ENCODE measurements around the gene SKP1. TPM values are rescaled to one million over a fixed set of nuclear protein-coding genes. Genes with fewer than 3 reads are reported as not detected.
"Not testable (repeated sequence)": the region's sequence is repeated elsewhere in the genome, so short reads cannot be mapped to it uniquely, and the experiment has no call there.

SKP1 gene
- total RNA-seq, 2 experiments from 2014 or later = 203 to 206 TPM

DNA sequence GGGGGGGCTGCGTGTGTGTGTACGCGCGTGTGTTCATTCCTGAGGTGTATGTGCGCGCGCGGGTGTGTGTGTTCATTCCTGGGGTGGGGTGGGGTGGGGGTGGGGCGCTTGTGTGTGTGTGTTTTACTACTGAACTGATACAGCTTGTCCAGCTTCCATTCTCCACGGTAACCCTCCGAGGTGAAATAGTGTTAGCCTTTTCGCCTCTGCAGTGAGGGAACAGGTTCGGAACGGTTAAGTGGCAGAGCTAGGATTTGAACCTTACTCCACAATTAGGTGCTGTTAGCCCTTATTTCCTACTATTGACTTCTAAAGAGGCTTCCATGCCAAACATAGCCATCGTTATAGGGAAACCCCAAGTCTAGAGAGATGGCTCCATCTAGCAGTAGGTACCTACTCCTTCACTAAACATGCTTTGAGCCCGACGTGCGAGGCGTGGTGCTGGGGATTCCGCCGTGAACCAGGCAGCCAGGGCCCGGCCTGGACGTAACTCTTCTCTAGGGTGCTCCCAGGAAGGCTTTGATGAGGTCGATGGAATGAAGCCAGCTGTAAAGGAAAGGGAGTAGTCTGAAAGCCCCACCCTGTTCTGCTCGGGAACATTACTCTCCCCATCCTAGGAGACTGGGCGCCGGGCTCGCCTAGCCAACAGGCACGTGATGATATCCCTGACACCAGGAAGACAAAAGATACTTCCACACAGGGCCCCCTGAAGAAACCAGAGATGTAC is 782 bp upstream of the SKP1 start:
- peaks cover 23% of the 10 kb centered on the region for H3K4me1 Mint-ChIP-seq (ENCODE audit: low read depth)
- H3K27ac Mint-ChIP-seq = peak overlapping the region; percentile 98
- no peaks in the 10 kb centered on the region for H3K9me3 Mint-ChIP-seq (ENCODE audit: insufficient read depth)
- CTCF ChIA-PET = interaction anchor here (0.6 to 2.4 kb wide), 8 partner anchors 15 to 410 kb away, joined by 3 to 14 read pairs (median 4); no protein-coding TSS in a partner anchor
- H3K4me3 Mint-ChIP-seq = peak overlapping the region; percentile 84
- no peaks in the 10 kb centered on the region for H3K27me3 Mint-ChIP-seq (ENCODE audit: low read depth)
- peaks cover 15% of the 10 kb centered on the region for H3K36me3 Mint-ChIP-seq (ENCODE audit: low read depth)
- DNase-seq (no peak), ATAC-seq (no peak)
- POLR2A ChIA-PET = interaction anchor here (0.5 to 5.0 kb wide), 57 partner anchors 10 to 1313 kb away, joined by 3 to 78 read pairs (median 4); partner anchors contain the start of genes JADE2, PPP2CA and UBE2B

DNA sequence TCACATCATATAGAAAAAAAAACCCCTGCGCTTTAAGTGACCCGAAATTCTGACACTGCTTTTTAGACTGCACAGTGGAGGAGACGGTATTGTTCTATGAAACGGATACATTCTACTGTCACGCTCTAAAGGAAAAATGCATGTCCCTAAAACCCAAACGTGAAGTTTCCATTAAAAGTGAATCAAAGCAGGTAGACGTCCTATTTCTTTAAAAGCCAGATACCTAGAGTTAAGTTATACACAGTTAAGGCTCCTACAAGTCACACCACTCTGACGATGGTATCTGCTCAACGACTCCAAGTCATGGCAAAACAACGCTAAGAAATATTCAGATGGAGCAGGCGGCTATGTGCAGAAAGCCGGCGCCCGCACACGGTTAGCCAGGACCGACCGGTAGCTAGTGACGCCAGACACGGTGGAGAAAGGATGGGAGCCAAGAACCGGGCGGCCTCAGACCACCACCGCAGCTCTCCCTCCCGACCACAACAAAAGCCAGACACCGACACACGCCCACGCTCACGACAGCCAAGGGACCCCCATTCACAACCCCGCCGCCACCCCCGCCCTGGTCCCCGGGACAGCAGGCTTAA is 734 bp downstream of the SKP1 start:
- Mint-ChIP-seq H3K4me1 (ENCODE audit: low read depth) (peaks cover 28% of the 10 kb centered on the region), H3K27me3 (ENCODE audit: low read depth) (no peaks in the 10 kb centered on the region), H3K9me3 (ENCODE audit: insufficient read depth) (no peaks in the 10 kb centered on the region), H3K4me3 (peak overlapping the region; percentile 84), H3K27ac (peak overlapping the region; percentile 98), H3K36me3 (ENCODE audit: low read depth) (peaks cover 28% of the 10 kb centered on the region)
- CTCF ChIA-PET = interaction anchor here (1.0 to 2.4 kb wide), 3 partner anchors 29 to 136 kb away, joined by 3 to 14 read pairs (median 4); no protein-coding TSS in a partner anchor
- no peak for DNase-seq
- peak; percentile 47 for ATAC-seq
- POLR2A ChIA-PET = interaction anchor here (0.6 to 5.0 kb wide), 29 partner anchors 11 to 208 kb away, joined by 3 to 78 read pairs (median 6); partner anchors contain the start of genes PPP2CA and UBE2B

DNA sequence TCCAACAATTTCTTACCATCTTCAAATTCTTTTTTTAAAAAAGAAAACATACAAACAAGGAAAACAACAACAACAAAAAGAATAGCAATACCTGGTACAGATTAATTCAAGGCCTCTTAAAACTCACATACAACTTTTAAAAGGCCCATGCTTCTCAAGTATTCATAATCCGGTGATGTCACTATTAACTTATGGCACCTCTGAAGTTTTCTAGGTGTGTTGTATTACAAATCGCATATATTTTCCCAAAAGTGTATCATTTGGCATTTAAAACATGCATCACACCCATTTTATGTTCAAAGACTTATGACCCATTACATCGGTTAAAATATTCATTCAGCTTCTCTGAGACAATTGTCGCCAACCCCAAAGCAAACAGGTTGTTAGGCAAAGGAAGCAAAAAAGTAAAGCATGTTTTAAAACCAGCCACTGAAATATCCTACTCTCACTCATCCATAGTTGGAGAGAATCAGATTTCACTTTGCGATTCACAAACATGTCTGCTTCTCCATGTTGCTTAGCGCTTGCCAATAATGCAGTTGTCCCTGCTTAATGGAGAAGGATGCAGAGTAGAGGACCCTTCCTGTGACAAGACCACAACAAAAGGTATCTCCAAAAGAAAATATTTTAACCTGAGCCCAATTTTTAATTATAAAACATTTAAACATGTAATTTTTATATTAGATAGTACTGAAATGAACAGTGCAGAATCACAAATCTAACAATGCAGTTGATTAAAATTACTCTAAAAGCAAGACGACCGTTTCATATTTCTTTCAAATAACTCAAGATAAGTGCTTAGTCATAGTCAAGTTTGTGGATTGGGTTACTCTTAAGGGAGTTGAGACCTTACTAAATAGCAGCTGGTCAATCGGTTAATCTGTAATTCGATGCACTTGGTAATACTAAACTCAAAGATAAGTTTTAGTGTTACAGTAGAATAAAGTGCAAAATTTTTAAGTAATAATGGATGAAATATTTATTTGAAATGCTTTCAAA is 1.6 kb downstream of the SKP1 start:
- no peaks in the 10 kb centered on the region for H3K27me3 Mint-ChIP-seq (ENCODE audit: low read depth)
- peak overlapping the region; percentile 84 for H3K4me3 Mint-ChIP-seq
- DNase-seq (no peak), ATAC-seq (no peak)
- ChIA-PET CTCF (interaction anchor here (1.0 to 2.4 kb wide), 3 partner anchors 12 to 135 kb away, joined by 4 to 14 read pairs (median 4); no protein-coding TSS in a partner anchor), POLR2A (interaction anchor here (1.2 to 5.0 kb wide), 6 partner anchors 12 to 63 kb away, joined by 10 to 78 read pairs (median 24); partner anchors contain the start of gene PPP2CA)
- H3K9me3 Mint-ChIP-seq (ENCODE audit: insufficient read depth) = no peaks in the 10 kb centered on the region
- peak overlapping the region; percentile 98 for H3K27ac Mint-ChIP-seq
- H3K36me3 Mint-ChIP-seq (ENCODE audit: low read depth) = peaks cover 33% of the 10 kb centered on the region
- H3K4me1 Mint-ChIP-seq (ENCODE audit: low read depth) = peaks cover 28% of the 10 kb centered on the region

DNA sequence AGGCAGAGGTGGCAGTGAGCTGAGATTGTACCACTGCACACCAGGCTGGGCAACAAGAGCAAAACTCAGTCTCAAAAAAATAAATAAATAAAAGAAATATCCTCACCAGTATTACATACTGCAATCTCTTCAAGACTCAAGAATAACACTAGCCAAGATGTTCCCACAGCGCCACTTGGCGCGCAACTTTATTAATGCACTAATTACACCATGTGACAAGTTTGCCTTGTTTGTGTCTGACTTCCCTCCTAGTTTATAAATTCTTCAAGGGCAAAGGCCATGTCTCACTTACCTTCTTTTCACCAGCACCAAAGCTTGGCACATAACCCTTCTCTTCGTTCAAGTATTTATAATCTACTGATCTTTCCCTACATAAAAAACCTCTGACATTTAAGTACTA is 4.8 kb downstream of the SKP1 start:
- ChIA-PET CTCF (interaction anchor here (0.8 to 5.2 kb wide), 4 partner anchors 10 to 132 kb away, joined by 3 to 17 read pairs (median 6); no protein-coding TSS in a partner anchor), POLR2A (no interaction called here)
- ATAC-seq (no peak), DNase-seq (no peak)
- Mint-ChIP-seq H3K4me3 (no peak overlapping the region), H3K36me3 (ENCODE audit: low read depth) (peaks cover 49% of the 10 kb centered on the region), H3K4me1 (ENCODE audit: low read depth) (peaks cover 25% of the 10 kb centered on the region), H3K27ac (no peak overlapping the region), H3K9me3 (ENCODE audit: insufficient read depth) (no peaks in the 10 kb centered on the region), H3K27me3 (ENCODE audit: low read depth) (no peaks in the 10 kb centered on the region)

DNA sequence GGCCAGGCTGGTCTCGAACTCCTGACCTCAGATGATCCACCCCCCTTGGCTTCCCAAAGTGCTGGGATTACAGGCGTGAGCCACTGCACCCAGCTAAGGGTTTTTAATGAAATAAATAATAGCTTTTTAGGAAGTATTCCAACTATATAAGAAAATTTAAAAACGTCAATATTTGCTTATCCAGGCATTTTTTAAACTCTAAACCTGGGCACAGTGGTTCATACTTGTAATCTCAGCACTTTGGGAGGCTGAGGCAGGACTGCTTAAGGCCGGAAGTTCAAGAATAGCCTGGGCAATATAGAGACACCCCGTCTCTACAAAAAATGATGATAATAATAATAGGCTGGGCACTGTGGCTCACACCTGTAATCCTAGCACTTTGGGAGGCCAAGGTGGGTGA is 14.2 kb downstream of the SKP1 start:
- ATAC-seq (no peak), DNase-seq (no peak)
- Mint-ChIP-seq H3K9me3 (ENCODE audit: insufficient read depth) (no peaks in the 10 kb centered on the region), H3K27me3 (ENCODE audit: low read depth) (no peaks in the 10 kb centered on the region), H3K27ac (no peak overlapping the region), H3K36me3 (ENCODE audit: low read depth) (peaks cover 70% of the 10 kb centered on the region), H3K4me1 (ENCODE audit: low read depth) (peaks cover 5% of the 10 kb centered on the region), H3K4me3 (no peak overlapping the region)
- POLR2A ChIA-PET = interaction anchor here (2.7 kb wide), 1 partner anchor 13 kb away, joined by 10 read pairs; no protein-coding TSS in a partner anchor
- CTCF ChIA-PET = interaction anchor here (0.8 to 2.6 kb wide), 3 partner anchors 12 to 123 kb away, joined by 3 to 17 read pairs (median 6); no protein-coding TSS in a partner anchor

DNA sequence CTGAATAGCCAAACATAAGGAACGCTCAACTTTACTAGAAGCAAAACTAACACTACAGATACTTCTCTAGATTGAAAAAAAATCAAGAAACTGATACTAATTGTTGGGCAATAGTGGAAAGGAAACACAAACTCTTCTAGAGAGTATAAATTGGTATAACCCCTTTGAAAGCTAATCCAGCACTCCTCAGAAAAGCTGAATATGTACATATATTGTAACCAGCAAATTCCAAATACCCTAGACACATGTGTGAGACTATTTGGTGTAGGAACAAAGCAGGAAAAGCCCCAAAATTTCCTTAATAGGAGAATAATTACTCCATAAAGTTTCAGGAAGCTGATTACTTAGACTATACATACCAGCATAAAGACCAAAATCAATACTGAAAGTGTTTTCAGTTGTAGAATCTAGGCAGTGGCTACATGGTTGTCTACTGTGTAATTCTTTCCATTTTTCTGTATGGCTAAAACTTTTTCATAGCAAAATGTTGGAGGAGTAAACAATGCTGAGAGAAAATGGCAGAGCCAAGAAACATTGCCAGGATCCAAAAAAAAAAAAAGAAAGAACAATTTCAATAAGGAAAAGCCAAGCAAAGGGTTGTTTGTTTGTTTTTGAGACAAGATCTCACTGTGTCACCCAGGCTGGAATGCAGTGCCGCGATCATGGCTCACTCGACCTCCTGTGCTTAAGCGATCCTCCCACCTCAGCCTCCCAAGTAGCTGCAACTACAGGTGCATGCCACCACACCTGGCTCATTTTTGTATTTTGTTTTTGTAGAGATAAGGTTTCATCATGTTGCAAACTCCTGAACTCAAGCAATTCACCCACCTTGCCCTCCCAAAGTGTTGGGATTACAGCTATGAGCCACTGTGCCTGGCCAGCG is 15.0 kb downstream of the SKP1 start:
- ChIA-PET CTCF (interaction anchor here (0.8 to 2.6 kb wide), 9 partner anchors 9 to 122 kb away, joined by 3 to 17 read pairs (median 4); no protein-coding TSS in a partner anchor), POLR2A (interaction anchor here (0.8 to 2.7 kb wide), 5 partner anchors 11 to 15 kb away, joined by 3 to 10 read pairs (median 4); partner anchors contain the start of gene SKP1)
- no peak for ATAC-seq

DNA sequence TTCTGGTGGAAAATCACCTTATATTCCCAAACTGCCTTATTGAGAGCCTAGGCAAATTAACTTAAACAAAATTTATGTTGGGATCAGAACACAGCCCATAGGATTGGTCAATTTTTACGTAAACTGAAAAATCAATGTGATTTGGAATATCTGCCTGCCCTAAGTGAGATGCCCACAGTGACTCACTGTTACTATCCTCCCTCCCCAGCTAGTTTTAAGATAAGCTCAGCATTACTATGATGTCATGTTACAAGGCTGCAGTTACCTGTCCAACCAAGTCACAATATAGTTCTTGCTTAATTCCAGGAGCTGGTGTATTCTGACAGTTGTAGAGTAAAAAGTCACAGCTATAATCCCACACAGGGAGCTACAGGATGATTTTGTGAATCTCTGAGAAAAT is 23.1 kb downstream of the SKP1 start:
- Mint-ChIP-seq H3K4me3 (no peak overlapping the region), H3K4me1 (ENCODE audit: low read depth) (peaks cover 28% of the 10 kb centered on the region), H3K9me3 (ENCODE audit: insufficient read depth) (no peaks in the 10 kb centered on the region), H3K27me3 (ENCODE audit: low read depth) (no peaks in the 10 kb centered on the region), H3K27ac (no peak overlapping the region), H3K36me3 (ENCODE audit: low read depth) (peaks cover 57% of the 10 kb centered on the region)
- ChIA-PET POLR2A (interaction anchor here (0.6 to 2.7 kb wide), 5 partner anchors 9 to 371 kb away, joined by 3 to 25 read pairs (median 3); partner anchors contain the start of genes PPP2CA and SKP1), CTCF (interaction anchor here (0.7 to 26.6 kb wide), 10 partner anchors 11 to 135 kb away, joined by 3 to 618 read pairs (median 6); no protein-coding TSS in a partner anchor)
- no peak for DNase-seq
- ATAC-seq = no peak

More for the DNA sequence above, 15.0 kb downstream of the SKP1 start:
- H3K27me3 Mint-ChIP-seq (ENCODE audit: low read depth) = no peaks in the 10 kb centered on the region
- no peak overlapping the region for H3K27ac Mint-ChIP-seq
- DNase-seq = no peak
- peaks cover 68% of the 10 kb centered on the region for H3K36me3 Mint-ChIP-seq (ENCODE audit: low read depth)
- no peak overlapping the region for H3K4me3 Mint-ChIP-seq
- no peaks in the 10 kb centered on the region for H3K9me3 Mint-ChIP-seq (ENCODE audit: insufficient read depth)
- H3K4me1 Mint-ChIP-seq (ENCODE audit: low read depth) = peaks cover 5% of the 10 kb centered on the region

DNA sequence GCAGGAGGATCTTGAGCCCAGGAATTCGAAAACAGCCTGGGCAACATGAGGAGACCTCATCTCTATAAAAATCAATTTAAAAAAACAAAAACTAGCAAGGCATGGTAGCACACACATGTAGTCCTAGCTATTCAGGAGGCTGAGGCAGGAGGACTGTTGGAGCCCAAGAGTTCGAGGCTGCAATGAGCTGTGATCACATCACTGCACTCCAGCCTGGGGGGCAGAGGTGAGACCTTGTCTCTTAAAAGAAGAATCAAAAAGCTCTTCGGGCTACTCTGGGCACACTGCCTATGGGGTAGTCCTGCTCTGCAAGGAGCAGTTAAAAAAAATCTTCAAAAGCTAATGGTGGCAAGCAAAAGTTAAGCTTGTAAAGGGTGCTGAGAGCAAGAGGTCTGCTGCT is 23.5 kb downstream of the SKP1 start:
- Mint-ChIP-seq H3K36me3 (ENCODE audit: low read depth) (peaks cover 54% of the 10 kb centered on the region), H3K4me1 (ENCODE audit: low read depth) (peaks cover 28% of the 10 kb centered on the region), H3K27ac (no peak overlapping the region), H3K9me3 (ENCODE audit: insufficient read depth) (no peaks in the 10 kb centered on the region), H3K4me3 (no peak overlapping the region), H3K27me3 (ENCODE audit: low read depth) (no peaks in the 10 kb centered on the region)
- CTCF ChIA-PET = interaction anchor here (0.7 to 26.6 kb wide), 11 partner anchors 8 to 135 kb away, joined by 3 to 618 read pairs (median 4); no protein-coding TSS in a partner anchor
- ATAC-seq (no peak), DNase-seq (peak; percentile 16)
- POLR2A ChIA-PET = interaction anchor here (0.6 to 2.7 kb wide), 6 partner anchors 9 to 372 kb away, joined by 3 to 25 read pairs (median 3); partner anchors contain the start of genes PPP2CA and SKP1

DNA sequence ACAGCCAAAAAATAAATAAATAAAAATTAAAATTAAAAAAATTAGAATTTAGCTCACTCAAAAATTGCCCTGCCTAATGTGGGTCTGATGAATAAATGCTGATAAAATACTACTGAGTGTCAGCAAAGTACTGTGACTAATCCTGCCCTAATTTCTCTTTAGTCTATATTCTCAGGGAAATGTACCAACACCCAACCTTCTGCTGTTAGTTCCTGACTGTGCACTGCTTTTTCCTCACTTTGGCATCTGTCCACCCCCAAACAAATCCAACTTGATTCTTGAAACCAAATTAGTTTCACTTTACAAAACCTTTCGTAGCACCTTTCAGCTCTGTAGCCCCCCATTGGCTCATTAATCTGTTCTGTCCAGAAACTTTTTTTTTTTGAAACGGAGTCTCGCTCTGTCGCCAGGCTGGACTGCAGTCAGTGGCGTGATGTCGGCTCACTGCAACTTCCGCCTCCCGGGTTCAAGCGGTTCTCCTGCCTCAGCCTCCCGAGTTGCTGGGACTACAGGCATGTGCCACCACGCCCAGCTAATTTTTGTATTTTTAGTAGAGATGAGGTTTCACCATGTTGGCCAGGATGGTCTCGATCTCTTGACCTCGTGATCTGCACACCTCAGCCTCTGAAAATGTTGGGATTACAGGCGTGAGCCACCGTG is 24.4 kb downstream of the SKP1 start:
- H3K27me3 Mint-ChIP-seq (ENCODE audit: low read depth); ATAC-seq; H3K27ac Mint-ChIP-seq; H3K4me3 Mint-ChIP-seq; H3K9me3 Mint-ChIP-seq (ENCODE audit: insufficient read depth): not testable (repeated sequence)
- Mint-ChIP-seq H3K4me1 (ENCODE audit: low read depth) (peaks cover 28% of the 10 kb centered on the region), H3K36me3 (ENCODE audit: low read depth) (peaks cover 50% of the 10 kb centered on the region)
- CTCF ChIA-PET = interaction anchor here (1.2 to 26.6 kb wide), 6 partner anchors 9 to 126 kb away, joined by 3 to 618 read pairs (median 15); no protein-coding TSS in a partner anchor
- POLR2A ChIA-PET = interaction anchor here (0.5 to 2.7 kb wide), 5 partner anchors 8 to 164 kb away, joined by 3 to 25 read pairs (median 3); partner anchors contain the start of gene SKP1
- peak; percentile 9 for DNase-seq
